ENCODE results near the gene SHCBP1L. TPM values are rescaled to one million over a fixed set of nuclear protein-coding genes. Genes with fewer than 3 reads are reported as not detected.

The SHCBP1L gene
- total RNA-seq, 1 donor from 2014 or later: not detected

DNA sequence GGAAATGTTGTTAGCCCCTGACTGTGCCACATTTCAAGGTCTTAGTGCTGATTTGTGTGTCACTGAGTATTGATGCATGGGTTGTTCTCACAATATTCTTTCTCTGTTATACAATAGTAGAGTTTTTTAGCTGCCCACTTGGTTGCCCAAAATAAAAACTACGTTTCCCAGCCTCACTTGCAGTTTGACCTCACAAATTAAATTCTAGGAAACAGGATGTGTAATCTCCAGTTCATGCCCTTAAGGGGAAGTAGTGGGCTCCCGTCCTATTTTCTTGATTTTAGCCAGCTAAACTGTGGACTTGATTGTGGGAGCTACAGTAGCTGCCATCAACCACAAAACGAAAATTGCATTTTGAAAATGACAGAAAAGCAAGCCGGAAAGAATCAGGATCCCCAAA lies 42.9 kb upstream of the SHCBP1L start:
- H3K27me3 Mint-ChIP-seq: peaks cover 14% of the 10 kb centered on the region
- no peaks in the 10 kb centered on the region for H3K4me1 Mint-ChIP-seq
- ChIA-PET CTCF (no interaction called here), POLR2A (no interaction called here)
- intact Hi-C loops (cut with micrococcal nuclease): no loop called here
- H3K36me3 Mint-ChIP-seq (ENCODE audit: low read depth): no peaks in the 10 kb centered on the region
- DNase-seq (no peak), ATAC-seq (ENCODE audit: low read depth) (no peak)
- peaks cover 2% of the 10 kb centered on the region for H3K9me3 Mint-ChIP-seq
- TF ChIP-seq, protein P1, sequence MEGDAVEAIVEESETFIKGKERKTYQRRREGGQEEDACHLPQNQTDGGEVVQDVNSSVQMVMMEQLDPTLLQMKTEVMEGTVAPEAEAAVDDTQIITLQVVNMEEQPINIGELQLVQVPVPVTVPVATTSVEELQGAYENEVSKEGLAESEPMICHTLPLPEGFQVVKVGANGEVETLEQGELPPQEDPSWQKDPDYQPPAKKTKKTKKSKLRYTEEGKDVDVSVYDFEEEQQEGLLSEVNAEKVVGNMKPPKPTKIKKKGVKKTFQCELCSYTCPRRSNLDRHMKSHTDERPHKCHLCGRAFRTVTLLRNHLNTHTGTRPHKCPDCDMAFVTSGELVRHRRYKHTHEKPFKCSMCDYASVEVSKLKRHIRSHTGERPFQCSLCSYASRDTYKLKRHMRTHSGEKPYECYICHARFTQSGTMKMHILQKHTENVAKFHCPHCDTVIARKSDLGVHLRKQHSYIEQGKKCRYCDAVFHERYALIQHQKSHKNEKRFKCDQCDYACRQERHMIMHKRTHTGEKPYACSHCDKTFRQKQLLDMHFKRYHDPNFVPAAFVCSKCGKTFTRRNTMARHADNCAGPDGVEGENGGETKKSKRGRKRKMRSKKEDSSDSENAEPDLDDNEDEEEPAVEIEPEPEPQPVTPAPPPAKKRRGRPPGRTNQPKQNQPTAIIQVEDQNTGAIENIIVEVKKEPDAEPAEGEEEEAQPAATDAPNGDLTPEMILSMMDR (IDR thresholded peaks at IDR 0.05): no peak
- no peak overlapping the region for H3K4me3 Mint-ChIP-seq
- no peak overlapping the region for H3K27ac Mint-ChIP-seq

DNA sequence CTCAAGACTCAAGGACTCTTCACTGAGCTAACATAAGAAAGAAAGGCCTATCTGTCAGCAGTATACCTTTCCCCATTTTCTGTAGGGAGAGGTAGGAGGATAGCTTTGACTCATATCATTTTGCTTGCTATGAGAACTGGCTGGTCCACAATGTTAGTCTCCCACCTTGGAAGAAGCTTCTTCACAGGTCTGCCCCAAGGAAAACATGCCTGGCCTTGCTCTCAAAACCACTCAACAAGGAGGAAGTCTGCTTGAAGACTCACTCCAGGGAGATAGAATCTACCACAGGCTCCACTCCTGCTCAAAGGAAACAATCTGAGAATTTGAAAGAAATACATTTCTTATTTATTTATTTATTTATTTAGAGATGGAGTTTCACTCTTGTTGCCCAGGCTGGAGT lies 40.8 kb upstream of the SHCBP1L start:
- intact Hi-C loops (cut with micrococcal nuclease): no loop called here
- DNase-seq (no peak), ATAC-seq (ENCODE audit: low read depth) (no peak)
- Mint-ChIP-seq H3K27me3 (peaks cover 18% of the 10 kb centered on the region), H3K4me1 (no peaks in the 10 kb centered on the region), H3K9me3 (peaks cover 2% of the 10 kb centered on the region), H3K4me3 (no peak overlapping the region), H3K27ac (no peak overlapping the region), H3K36me3 (ENCODE audit: low read depth) (no peaks in the 10 kb centered on the region)
- CTCF ChIA-PET: no interaction called here
- TF ChIP-seq, protein P1 (IDR thresholded peaks at IDR 0.05): no peak
- POLR2A ChIA-PET: no interaction called here

DNA sequence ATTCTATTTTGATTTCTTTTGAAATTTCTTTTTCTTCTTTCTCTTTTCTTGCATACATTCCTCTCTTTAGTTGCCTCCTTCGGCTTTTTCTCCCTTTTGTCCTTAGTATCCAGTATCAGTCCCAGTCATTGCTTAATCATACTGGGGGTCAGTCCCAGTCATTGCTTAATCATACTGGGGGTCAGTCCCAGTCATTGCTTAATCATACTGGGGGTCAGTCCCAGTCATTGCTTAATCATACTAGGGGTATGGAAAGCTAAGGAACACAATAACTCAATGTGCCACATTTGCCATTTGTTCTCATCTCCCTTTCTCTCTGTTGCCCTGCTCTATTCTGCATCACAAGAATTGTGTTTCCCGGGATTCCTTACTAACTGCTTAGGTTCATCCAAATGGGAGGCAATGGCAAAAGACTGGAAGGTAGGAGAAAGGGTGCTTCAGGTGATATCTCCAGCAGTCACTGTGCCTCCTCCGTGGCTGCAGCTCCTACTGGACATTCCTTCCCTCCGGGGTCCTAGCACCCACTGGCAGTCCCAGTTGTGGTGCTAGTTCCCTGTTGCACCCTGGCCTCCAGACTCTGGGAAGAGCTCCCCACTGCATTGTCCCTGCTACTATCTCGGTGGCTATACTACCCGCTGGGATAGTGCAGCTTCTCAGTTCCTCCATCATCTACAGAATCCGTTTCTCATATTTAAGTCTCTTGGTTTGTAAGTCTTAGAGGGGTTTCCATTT lies 37.6 kb upstream of the SHCBP1L start:
- CTCF ChIA-PET: no interaction called here
- Mint-ChIP-seq H3K9me3 (no peaks in the 10 kb centered on the region), H3K27ac (no peak overlapping the region), H3K4me1 (no peaks in the 10 kb centered on the region), H3K4me3 (no peak overlapping the region), H3K36me3 (ENCODE audit: low read depth) (no peaks in the 10 kb centered on the region), H3K27me3 (peaks cover 20% of the 10 kb centered on the region)
- TF ChIP-seq, protein P1 (IDR thresholded peaks at IDR 0.05): no peak
- intact Hi-C loops (cut with micrococcal nuclease): no loop called here
- ATAC-seq (ENCODE audit: low read depth): no peak
- no peak for DNase-seq
- POLR2A ChIA-PET: no interaction called here

DNA sequence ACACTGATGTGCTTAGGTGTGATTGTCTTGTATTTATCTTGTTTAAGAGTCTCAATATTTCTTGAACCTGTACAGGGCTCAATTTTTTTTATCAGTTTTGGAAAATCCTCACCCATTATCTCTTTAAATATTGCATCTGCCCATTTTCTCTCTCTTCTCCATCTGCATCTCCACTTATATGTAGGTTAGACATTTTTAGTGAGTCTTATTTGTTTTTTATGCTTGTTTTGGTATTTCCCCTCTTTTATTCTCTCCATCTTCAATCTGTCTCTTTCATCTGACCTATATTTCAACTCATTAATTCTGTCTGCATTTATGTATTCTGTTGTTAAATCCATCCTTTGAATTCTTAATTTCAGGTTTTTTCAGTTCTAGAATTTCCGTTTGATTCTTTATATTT lies 32.9 kb upstream of the SHCBP1L start:
- Mint-ChIP-seq H3K4me1 (peaks cover 15% of the 10 kb centered on the region), H3K4me3 (no peak overlapping the region), H3K27ac (no peak overlapping the region), H3K36me3 (ENCODE audit: low read depth) (no peaks in the 10 kb centered on the region), H3K27me3 (peaks cover 17% of the 10 kb centered on the region), H3K9me3 (no peaks in the 10 kb centered on the region)
- TF ChIP-seq, protein P1 (IDR thresholded peaks at IDR 0.05): no peak
- ATAC-seq (ENCODE audit: low read depth): no peak
- CTCF ChIA-PET: no interaction called here
- DNase-seq: no peak
- intact Hi-C loops (cut with micrococcal nuclease): no loop called here
- POLR2A ChIA-PET: no interaction called here

DNA sequence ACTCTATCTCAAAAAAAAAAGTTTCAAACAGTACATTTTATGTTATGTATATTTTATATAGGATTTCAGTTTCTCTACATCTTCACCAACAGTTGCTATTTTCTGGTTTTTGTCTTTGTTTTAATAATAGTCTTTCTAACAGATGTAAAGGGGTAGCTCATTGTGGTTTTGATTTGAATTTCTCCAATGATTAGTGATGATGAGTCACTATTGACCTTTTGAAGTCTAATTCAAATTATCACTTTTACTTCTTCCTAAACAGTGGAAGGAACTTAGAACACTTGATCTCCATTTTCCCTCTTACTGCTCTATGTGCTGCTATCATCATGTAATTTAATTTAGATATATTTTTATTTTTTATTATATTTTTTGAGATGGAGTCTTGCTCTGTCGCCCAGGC lies 31.7 kb upstream of the SHCBP1L start:
- Mint-ChIP-seq H3K27me3 (peaks cover 9% of the 10 kb centered on the region), H3K9me3 (no peaks in the 10 kb centered on the region), H3K36me3 (ENCODE audit: low read depth) (no peaks in the 10 kb centered on the region), H3K4me1 (peaks cover 15% of the 10 kb centered on the region), H3K27ac (no peak overlapping the region), H3K4me3 (no peak overlapping the region)
- POLR2A ChIA-PET: interaction anchor here (0.6 to 1.2 kb wide), 4 partner anchors 10 to 593 kb away, joined by 3 to 11 read pairs (median 5); partner anchors contain the start of gene GLUL
- ATAC-seq (ENCODE audit: low read depth) (peak; percentile 70), DNase-seq (no peak)
- CTCF ChIA-PET: interaction anchor here (1.3 kb wide), 1 partner anchor 22 kb away, joined by 5 read pairs; no protein-coding TSS in a partner anchor
- TF ChIP-seq, protein P1 (IDR thresholded peaks at IDR 0.05): no peak
- intact Hi-C loops (cut with micrococcal nuclease): loop anchor here (1.0 kb wide), 1 partner anchor 38 kb away; no protein-coding TSS in a partner anchor
